GM12878 (cell line): ENCODE data around the gene CRYBB1. TPM values are rescaled to one million over a fixed set of nuclear protein-coding genes. Genes with fewer than 3 reads are reported as not detected.

Experiments
- ATAC-seq: fragments of 200-7000 bp; cut with Tn5 transposase; 3 replicates; pipeline ENCODE4 v1.9.1; 2020; ENCODE audit warnings: mild to moderate bottlenecking, moderate library complexity
- BruUV-seq: library from RNA; stranded (reverse); fragments of 400-500 nt; replicated peaks from 2 replicates; lab custom pipeline; 2021; lab: Mats Ljungman, UMichigan
- CTCF ChIA-PET: fragments of 300-600 bp; sonication (Branson Sonifier 250); formaldehyde crosslinking; extraction: SDS; loops from one replicate; lab custom pipeline; 2021; ENCODE audit warnings: inconsistent platforms; lab: Yijun Ruan, JAX
- POLR2A ChIA-PET: fragments of 350-600 bp; formaldehyde crosslinking; extraction: SDS; loops from one replicate; lab custom pipeline; 2021; ENCODE audit warnings: inconsistent platforms; lab: Charles Lee
- RAD21 ChIA-PET: fragments of 300-600 bp; sonication (Branson Sonifier 250); formaldehyde crosslinking; loops from one replicate; lab custom pipeline; 2023; ENCODE audit warnings: antibody characterized with exemption; ENCODE audit not compliant: unreplicated experiment; lab: Charles Lee
- SMC1A ChIA-PET: fragments of 300-600 bp; sonication (Branson Sonifier 250); formaldehyde crosslinking; loops from one replicate; lab custom pipeline; 2023; ENCODE audit not compliant: unreplicated experiment, uncharacterized antibody; lab: Charles Lee
- DNase-seq: peaks from one replicate; pipeline ENCODE4 v3.0.0-alpha.2; 2011; ENCODE audit warnings: low read depth, low spot score
- FAIRE-seq: peaks from 3 replicates; lab custom pipeline; 2011; peaks lifted over from hg19 to GRCh38; lab: Jason Lieb, UNC
- H2AFZ ChIP-seq: 2 replicates; pipeline ENCODE4 v1.6.0; 2011; ENCODE audit warnings: low read depth, low read length, control low read depth; ENCODE audit not compliant: control insufficient read depth
- H3K27ac ChIP-seq: 2 replicates; pipeline ENCODE4 v1.5.1; 2011; ENCODE audit warnings: control low read depth; ENCODE audit not compliant: control insufficient read depth, insufficient read depth
- H3K27me3 ChIP-seq, 2 experiments: replicated peaks in 1 of 2; 2 replicates each; pipeline versions ENCODE4 v1.6.0 to v1.6.1; 2011; ENCODE audit warnings: low read length in 1 of 2; ENCODE audit not compliant: control insufficient read depth in 2 of 2, insufficient read depth in 2 of 2
- H3K36me3 ChIP-seq, 2 experiments: 2 replicates each; pipeline ENCODE4 v1.5.1; 2011; ENCODE audit warnings: low read length in 1 of 2; ENCODE audit not compliant: control insufficient read depth in 2 of 2, insufficient read depth in 2 of 2
- H3K4me1 ChIP-seq: 2 replicates; pipeline ENCODE4 v1.6.1; 2011; ENCODE audit warnings: mild to moderate bottlenecking, low read length, moderate library complexity, mixed read lengths; ENCODE audit not compliant: control insufficient read depth, insufficient read depth
- H3K4me2 ChIP-seq: 2 replicates; pipeline ENCODE4 v1.6.0; 2011; ENCODE audit warnings: control low read depth; ENCODE audit not compliant: control insufficient read depth, insufficient read depth
- H3K4me3 ChIP-seq: fragments of 200-600 bp; sonication (generic); 2 replicates; pipeline ENCODE4 v1.5.1; 2016
- H3K79me2 ChIP-seq: 2 replicates; pipeline ENCODE4 v1.6.0; 2011; ENCODE audit warnings: low read length; ENCODE audit not compliant: control insufficient read depth, insufficient read depth
- H3K9ac ChIP-seq: 2 replicates; pipeline ENCODE4 v1.8.0; 2011; ENCODE audit warnings: low read length, control low read depth, mixed read lengths; ENCODE audit not compliant: control insufficient read depth, insufficient read depth
- H3K9me3 ChIP-seq: replicated peaks from 3 replicates; pipeline ENCODE4 v1.5.1; 2011; ENCODE audit warnings: mild to moderate bottlenecking, low read length; ENCODE audit not compliant: control insufficient read depth, insufficient read depth
- H4K20me1 ChIP-seq: 2 replicates; pipeline ENCODE4 v1.6.0; 2011; ENCODE audit not compliant: control insufficient read depth, insufficient read depth
- BHLHE40 ChIP-seq, 2 experiments: fragments of 450-650 bp in 1 of 2; IDR thresholded peaks; 2 replicates each; pipeline ENCODE4 v1.6.1; 2011 to 2017; ENCODE audit warnings: low read depth in 2 of 2, borderline replicate concordance in 1 of 2, improper control_type of control experiment in 1 of 2, low read length in 1 of 2, mild to moderate bottlenecking in 1 of 2
- E4F1 ChIP-seq: fragments of 450-650 bp; IDR thresholded peaks from 2 replicates; pipeline ENCODE4 v1.6.1; 2018; ENCODE audit warnings: borderline replicate concordance, mild to moderate bottlenecking; ENCODE audit not compliant: partially characterized antibody
- HCFC1 ChIP-seq: fragments of 150-350 bp; IDR thresholded peaks from 2 replicates; pipeline ENCODE4 v1.6.1; 2014; ENCODE audit warnings: low read length
- HSF1 ChIP-seq: fragments of 150-350 bp; IDR thresholded peaks from 2 replicates; pipeline ENCODE4 v1.6.1; 2014; ENCODE audit warnings: mild to moderate bottlenecking, low read depth, low read length
- IRF4 ChIP-seq: IDR thresholded peaks from 2 replicates; pipeline ENCODE4 v1.6.1; 2011; ENCODE audit warnings: low read depth, low read length
- JUNB ChIP-seq: IDR thresholded peaks from 2 replicates; pipeline ENCODE4 v1.6.1; 2016; ENCODE audit warnings: antibody characterized with exemption, mild to moderate bottlenecking
- POLR2A ChIP-seq: IDR thresholded peaks from 2 replicates; pipeline ENCODE4 v1.6.1; 2011; ENCODE audit warnings: low read depth, mild to moderate bottlenecking, low read length
- RAD51 ChIP-seq: fragments of 450-650 bp; IDR thresholded peaks from 2 replicates; pipeline ENCODE4 v1.6.1; 2016; ENCODE audit warnings: moderate library complexity, mild to moderate bottlenecking, inconsistent platforms
- SREBF2 ChIP-seq: IDR thresholded peaks from 2 replicates; pipeline ENCODE4 v1.6.1; 2012; ENCODE audit warnings: mild to moderate bottlenecking, low read length
- WRNIP1 ChIP-seq: IDR thresholded peaks from 2 replicates; pipeline ENCODE4 v1.6.1; 2011; ENCODE audit warnings: low read depth, low read length, improper control_type of control experiment, borderline replicate concordance
- ZBTB33 ChIP-seq: fragments of 450-650 bp; IDR thresholded peaks from 2 replicates; pipeline ENCODE4 v1.6.1; 2017; ENCODE audit warnings: mild to moderate bottlenecking
- WGBS: methylation state at CpG from one replicate; pipeline ENCODE4 v1.1.6; 2016; ENCODE audit warnings: low lambda C conversion rate; ENCODE audit not compliant: insufficient replicate concordance, insufficient coverage; ENCODE audit errors: missing lambda C conversion rate; 5-methylcytosine and 5-hydroxymethylcytosine counted together
- in situ Hi-C: fragments of 300-500 bp; cut with MboI; formaldehyde crosslinking; loops from 9 replicates; pipeline ENCODE4 v1.14.3; 2018; ENCODE audit warnings: mixed read lengths
- intact Hi-C: fragments of 100-400 bp; cut with micrococcal nuclease; formaldehyde crosslinking; loops from one replicate; pipeline ENCODE4 v1.14.2; 2022; ENCODE audit not compliant: unreplicated experiment
- polyA plus RNA-seq, 11 experiments: library from polyadenylated mRNA; depleted of rRNA in 4 of 11; unstranded in 6 of 11; stranded (reverse) in 5 of 11; fragments of >200 nt; fragmentation: Nextera tagmentation in 4 of 11; fragmentation: Illumina TruSeq in 1 of 11; extraction: Ambion mirVana in 4 of 11; extraction: Trizol in 1 of 11; gene quantifications; 1 replicate in 1 of 11; 2 replicates in 10 of 11; pipeline versions ENCODE4 v1.2.1 to v1.2.3, GENCODE V29; 2011 to 2016; ENCODE audit warnings: inconsistent platforms in 2 of 11, missing spikeins in 2 of 11, low read depth in 1 of 11
- total RNA-seq, 4 experiments: library from RNA; depleted of rRNA in 3 of 4; stranded (reverse); fragments of >200 nt in 3 of 4; fragmentation: Illumina TruSeq in 1 of 4; extraction: Trizol in 1 of 4; gene quantifications; 2 replicates each; pipeline versions ENCODE4 v1.2.1 to v1.2.3, GENCODE V29; 2013 to 2021

Gene CRYBB1
- total and polyA plus RNA-seq, 10 of the 15 experiments (the other 5 are each of a cell fraction or from before 2014, with no cell fraction given): 0.09 to 0.64 (median 0.23) TPM; not detected in 5

GRCh38 chr22:26624803-26625202 lies 7.0 kb upstream of the CRYBB1 start (continued):
- TF ChIP-seq E4F1 (no peak), WRNIP1 (no peak), SREBF2 (no peak), IRF4 (no peak), JUNB (no peak), HCFC1 (no peak)
- TF ChIP-seq, all 136 proteins: peak for 0

GRCh38 chr22:26623984-26624383 lies 6.2 kb upstream of the CRYBB1 start:
- Histone ChIP-seq H3K9me3 (peaks cover 1% of the 10 kb centered on the region; the same call in 1 of the 3 replicates), H3K4me3 (no peak overlapping the region), H3K4me1 (no peaks in the 10 kb centered on the region), H3K79me2 (no peaks in the 10 kb centered on the region), H3K4me2 (no peak overlapping the region), H4K20me1 (no peaks in the 10 kb centered on the region), H3K36me3 (no peaks in the 10 kb centered on the region), H3K27me3 (no peaks in the 10 kb centered on the region), H2AFZ (no peak overlapping the region), H3K27ac (no peak overlapping the region), H3K9ac (no peak overlapping the region)
- in situ Hi-C loops (no loop called here), intact Hi-C loops (no loop called here)
- RAD21 ChIA-PET: no interaction called here
- FAIRE-seq (no peak), DNase-seq (no peak), ATAC-seq (no peak)
- CTCF ChIA-PET: interaction anchor here (0.8 to 1.8 kb wide), 7 partner anchors 9 to 121 kb away, joined by 3 to 7 read pairs (median 3); no protein-coding TSS in a partner anchor
- SMC1A ChIA-PET: interaction anchor here (0.7 to 1.4 kb wide), 5 partner anchors 9 to 147 kb away, joined by 3 to 4 read pairs (median 3); no protein-coding TSS in a partner anchor
- POLR2A ChIA-PET: interaction anchor here (0.6 to 1.2 kb wide), 3 partner anchors 9 to 47 kb away, joined by 3 to 4 read pairs (median 4); no protein-coding TSS in a partner anchor
- no peak for TF ChIP-seq POLR2A
- no peak for TF ChIP-seq ZBTB33
- TF ChIP-seq RAD51: no peak
- no peak for TF ChIP-seq BHLHE40 (IDR thresholded peaks at IDR 0.05; ENCODE audit: borderline replicate concordance in 1 of 2, low read depth in 2 of 2, low read length in 1 of 2)
- TF ChIP-seq HSF1: peak; percentile 88
- 45% methylated on average over 1 of the region's 1 CpG for WGBS
- no TSS peak for BruUV-seq
